Karpas-422 (cell line): ENCODE results near the gene PERM1. TPM values are rescaled to one million over a fixed set of nuclear protein-coding genes. Genes with fewer than 3 reads are reported as not detected.
A peak's percentile ranks its signal among the peaks of the same experiment; 100 is the strongest.

Source experiments
- DNase-seq: peaks from one replicate; pipeline ENCODE4 v3.0.0-alpha.2; 2015
- H2AFZ ChIP-seq: fragments of 200-600 bp; sonication (generic); 2 replicates; pipeline ENCODE4 v1.6.1; 2014; ENCODE audit warnings: antibody characterized with exemption, low read length, mixed read lengths
- H3K27ac ChIP-seq: fragments of 200-600 bp; sonication (generic); 2 replicates; pipeline ENCODE4 v1.5.1; 2014; ENCODE audit warnings: mild to moderate bottlenecking, low read length, moderate library complexity
- H3K27me3 ChIP-seq: fragments of 200-600 bp; sonication (generic); 2 replicates; pipeline ENCODE4 v1.6.1; 2014; ENCODE audit warnings: low read length, mixed read lengths
- H3K36me3 ChIP-seq: fragments of 200-600 bp; sonication (generic); 2 replicates; pipeline ENCODE4 v1.6.1; 2014; ENCODE audit warnings: low read length, mixed read lengths; ENCODE audit not compliant: insufficient read depth
- H3K4me1 ChIP-seq: fragments of 200-600 bp; sonication (generic); 2 replicates; pipeline ENCODE4 v1.6.1; 2014; ENCODE audit warnings: mild to moderate bottlenecking, low read length, mixed read lengths
- H3K4me2 ChIP-seq: fragments of 200-600 bp; sonication (generic); 2 replicates; pipeline ENCODE4 v1.6.1; 2014; ENCODE audit warnings: low read length, low read depth, mild to moderate bottlenecking; ENCODE audit not compliant: poor library complexity, severe bottlenecking
- H3K4me3 ChIP-seq: fragments of 200-600 bp; sonication (generic); 2 replicates; pipeline ENCODE4 v1.5.1; 2014; ENCODE audit warnings: mild to moderate bottlenecking, antibody characterized with exemption, low read length, mixed read lengths
- H3K79me2 ChIP-seq: fragments of 200-600 bp; sonication (generic); 2 replicates; pipeline ENCODE4 v1.6.1; 2014; ENCODE audit warnings: mild to moderate bottlenecking, low read length, mixed read lengths
- H3K9ac ChIP-seq: fragments of 200-600 bp; sonication (generic); 2 replicates; pipeline ENCODE4 v1.6.0; 2014; ENCODE audit warnings: low read length
- H3K9me2 ChIP-seq: fragments of 200-600 bp; sonication (generic), shearing (Covaris generic); replicated peaks from 2 replicates; pipeline ENCODE4 v1.6.0; 2014; ENCODE audit warnings: mild to moderate bottlenecking, low read length, moderate library complexity; ENCODE audit not compliant: insufficient read depth
- H3K9me3 ChIP-seq: fragments of 300-700, 200-600 bp; sonication (generic); 2 replicates; pipeline ENCODE4 v1.6.1; 2014; ENCODE audit warnings: low read length, mixed read lengths
- H4K20me1 ChIP-seq: fragments of 200-600 bp; sonication (generic); 2 replicates; pipeline ENCODE4 v1.6.1; 2014; ENCODE audit warnings: mild to moderate bottlenecking, antibody characterized with exemption, low read length, low read depth; ENCODE audit not compliant: insufficient read depth
- total RNA-seq: library from RNA; depleted of rRNA; stranded (reverse); fragments of >200 nt; shearing (Covaris generic); gene quantifications from 2 replicates; pipeline ENCODE4 v1.2.3, GENCODE V29; 2014; ENCODE audit warnings: low replicate concordance

PERM1 gene
- total RNA-seq, 1 experiment from 2014 or later, result not detected

GRCh38 chr1:967466-968343, 14.2 kb downstream of the PERM1 start:
- Histone ChIP-seq H3K9ac (no peak overlapping the region), H3K4me2 (no peak overlapping the region)

GRCh38 chr1:966704-967300, 15.1 kb downstream of the PERM1 start:
- Histone ChIP-seq H3K36me3 (no peaks in the 10 kb centered on the region), H3K4me3 (peak overlapping the region; percentile 71), H3K4me1 (peaks cover 12% of the 10 kb centered on the region), H3K9me3 (no peaks in the 10 kb centered on the region), H3K9me2 (no peaks in the 10 kb centered on the region), H2AFZ (peak overlapping the region; percentile 75; the same call in 1 of the 2 replicates), H3K27me3 (no peaks in the 10 kb centered on the region), H3K79me2 (no peaks in the 10 kb centered on the region), H3K4me2 (peak overlapping the region; percentile 89), H4K20me1 (no peaks in the 10 kb centered on the region), H3K9ac (peak overlapping the region; percentile 60), H3K27ac (no peak overlapping the region)
- peak; percentile 75 for DNase-seq

More at GRCh38 chr1:967466-968343, 14.2 kb downstream of the PERM1 start:
- Histone ChIP-seq H3K4me1 (peaks cover 12% of the 10 kb centered on the region), H2AFZ (no peak overlapping the region), H4K20me1 (no peaks in the 10 kb centered on the region), H3K4me3 (no peak overlapping the region), H3K9me3 (no peaks in the 10 kb centered on the region), H3K27ac (no peak overlapping the region), H3K9me2 (no peaks in the 10 kb centered on the region), H3K79me2 (no peaks in the 10 kb centered on the region), H3K36me3 (no peaks in the 10 kb centered on the region), H3K27me3 (no peaks in the 10 kb centered on the region)
- no peak for DNase-seq

- peak within 1 kb of the TSS; percentile 71 for H3K4me3 ChIP-seq
- no peaks in the 10 kb centered on the region for H3K9me2 ChIP-seq
- H4K20me1 ChIP-seq, result no peaks in the 10 kb centered on the region
- peak within 1 kb of the TSS; percentile 89 for H3K4me2 ChIP-seq
- peak within 1 kb of the TSS; percentile 75; the same call in 1 of the 2 replicates for H2AFZ ChIP-seq
- no peaks in the 10 kb centered on the region for H3K9me3 ChIP-seq
- H3K27ac ChIP-seq, result no peak within 1 kb of the TSS
- H3K79me2 ChIP-seq, result no peaks in the 10 kb centered on the region
- peaks cover 16% of the 10 kb centered on the region for H3K4me1 ChIP-seq
- DNase-seq, result no peak
- H3K36me3 ChIP-seq, result no peaks in the 10 kb centered on the region
- H3K27me3 ChIP-seq, result no peaks in the 10 kb centered on the region
- H3K9ac ChIP-seq, result peak within 1 kb of the TSS; percentile 60
These were observed 15.7 kb downstream of the PERM1 start, which contains the start of gene PLEKHN1 for GRCh38 chr1:966135-966703. PLEKHN1 (plus strand) TSS chr1:966482; CDS start chr1:966532, 50 bp downstream.

- DNase-seq, result no peak
- no peaks in the 10 kb centered on the region for H4K20me1 ChIP-seq
- H3K4me3 ChIP-seq, result no peak overlapping the region
- peak overlapping the region; percentile 89 for H3K4me2 ChIP-seq
- no peaks in the 10 kb centered on the region for H3K9me3 ChIP-seq
- H3K4me1 ChIP-seq, result peaks cover 17% of the 10 kb centered on the region
- H2AFZ ChIP-seq, result no peak overlapping the region
- no peak overlapping the region for H3K27ac ChIP-seq
- no peaks in the 10 kb centered on the region for H3K9me2 ChIP-seq
- H3K9ac ChIP-seq, result no peak overlapping the region
- H3K36me3 ChIP-seq, result no peaks in the 10 kb centered on the region
- no peaks in the 10 kb centered on the region for H3K79me2 ChIP-seq
- H3K27me3 ChIP-seq, result no peaks in the 10 kb centered on the region
These were observed 16.3 kb downstream of the PERM1 start for GRCh38 chr1:965526-966134.

GRCh38 chr1:964691-965525, 17.0 kb downstream of the PERM1 start:
- H4K20me1 ChIP-seq, result no peaks in the 10 kb centered on the region
- H3K4me3 ChIP-seq, result no peak overlapping the region
- no peaks in the 10 kb centered on the region for H3K9me2 ChIP-seq
- no peaks in the 10 kb centered on the region for H3K9me3 ChIP-seq
- no peaks in the 10 kb centered on the region for H3K36me3 ChIP-seq
- no peak overlapping the region for H3K27ac ChIP-seq
- H3K27me3 ChIP-seq, result no peaks in the 10 kb centered on the region
- H3K9ac ChIP-seq, result no peak overlapping the region
- no peak overlapping the region for H2AFZ ChIP-seq
- no peak overlapping the region for H3K4me2 ChIP-seq
- no peak for DNase-seq
- peaks cover 17% of the 10 kb centered on the region for H3K4me1 ChIP-seq
- H3K79me2 ChIP-seq, result no peaks in the 10 kb centered on the region

GRCh38 chr1:963746-964525, 18.0 kb downstream of the PERM1 start:
- H3K4me3 ChIP-seq, result no peak overlapping the region
- H3K4me2 ChIP-seq, result no peak overlapping the region
- H3K9me2 ChIP-seq, result no peaks in the 10 kb centered on the region
- DNase-seq, result no peak
- peaks cover 17% of the 10 kb centered on the region for H3K4me1 ChIP-seq
- no peak overlapping the region for H2AFZ ChIP-seq
- no peaks in the 10 kb centered on the region for H3K36me3 ChIP-seq
- no peak overlapping the region for H3K27ac ChIP-seq
- H3K9ac ChIP-seq, result no peak overlapping the region
- H3K27me3 ChIP-seq, result no peaks in the 10 kb centered on the region
- H4K20me1 ChIP-seq, result peaks cover under 1% of the 10 kb centered on the region; the same call in 1 of the 2 replicates
- H3K79me2 ChIP-seq, result peaks cover 1% of the 10 kb centered on the region
- H3K9me3 ChIP-seq, result no peaks in the 10 kb centered on the region

- Histone ChIP-seq H3K36me3 (no peaks in the 10 kb centered on the region), H3K9ac (no peak overlapping the region), H3K4me1 (peaks cover 17% of the 10 kb centered on the region), H2AFZ (no peak overlapping the region), H3K9me3 (no peaks in the 10 kb centered on the region), H3K27ac (no peak overlapping the region), H4K20me1 (peaks cover 7% of the 10 kb centered on the region), H3K4me3 (no peak overlapping the region), H3K9me2 (no peaks in the 10 kb centered on the region), H3K4me2 (no peak overlapping the region), H3K79me2 (peaks cover 8% of the 10 kb centered on the region), H3K27me3 (no peaks in the 10 kb centered on the region)
- DNase-seq, result no peak
These were observed 18.6 kb downstream of the PERM1 start for GRCh38 chr1:963301-963651.
